B cell (primary cell): Measurements from ENCODE around the gene TEAD3. TPM values are rescaled to one million over a fixed set of nuclear protein-coding genes. Genes with fewer than 3 reads are reported as not detected.

Source experiments
- ATAC-seq: fragments of 200-7000 bp; cut with Tn5 transposase; one replicate; pipeline ENCODE4 v1.10.0; 2021; ENCODE audit warnings: low read depth, mild to moderate bottlenecking, moderate number of reproducible peaks, moderate library complexity
- CTCF ChIA-PET: fragments of 350-600 bp; sonication (Branson Sonifier 250); formaldehyde crosslinking; loops from one replicate; lab custom pipeline; 2021; ENCODE audit warnings: antibody characterized with exemption, inconsistent platforms; lab: Charles Lee
- POLR2A ChIA-PET: fragments of 350-600 bp; sonication (Branson Sonifier 250); formaldehyde crosslinking; loops from one replicate; lab custom pipeline; 2021; ENCODE audit warnings: antibody characterized with exemption; lab: Charles Lee
- DNase-seq: peaks from one replicate; pipeline ENCODE4 v3.0.0; 2013
- H2AFZ ChIP-seq: 2 replicates; pipeline ENCODE4 v1.6.1; 2012; ENCODE audit warnings: mild to moderate bottlenecking, low read depth, low read length; ENCODE audit not compliant: insufficient read depth, poor library complexity, severe bottlenecking
- H3K27ac ChIP-seq, 2 donors: 1 replicate in 1 of 2; 2 replicates in 1 of 2; pipeline ENCODE4 v1.5.1; 2012 to 2013; ENCODE audit warnings: low read length in 2 of 2, mild to moderate bottlenecking in 2 of 2, moderate library complexity in 1 of 2
- H3K27me3 ChIP-seq, 4 experiments: fragments of 200-600 bp in 1 of 4; sonication (generic) in 1 of 4; replicated peaks in 1 of 4; 1 replicate in 2 of 4; 2 replicates in 2 of 4; pipeline versions ENCODE4 v1.6.1 to v1.7.0; 2013 to 2016; ENCODE audit warnings: low read length in 3 of 4, mild to moderate bottlenecking in 2 of 4, mixed read lengths in 1 of 4, moderate library complexity in 1 of 4; ENCODE audit not compliant: insufficient read depth in 4 of 4, control insufficient read depth in 3 of 4; ENCODE audit errors: control extremely low read depth in 1 of 4
- H3K36me3 ChIP-seq, 2 experiments: replicated peaks in 1 of 2; 1 replicate in 1 of 2; 2 replicates in 1 of 2; pipeline versions ENCODE4 v1.6.1 to v1.7.1; 2013; ENCODE audit warnings: low read length in 1 of 2; ENCODE audit not compliant: insufficient read depth in 2 of 2, control insufficient read depth in 1 of 2; ENCODE audit errors: control extremely low read depth in 1 of 2, extremely low read depth in 1 of 2
- H3K4me1 ChIP-seq, 2 donors: fragments of 200-600 bp in 1 of 2; sonication (generic) in 1 of 2; 1 replicate in 1 of 2; 2 replicates in 1 of 2; pipeline versions ENCODE4 v1.5.1 to v1.6.1; 2013 to 2017; ENCODE audit warnings: low read length in 2 of 2; ENCODE audit not compliant: control insufficient read depth in 2 of 2, insufficient read depth in 2 of 2
- H3K4me2 ChIP-seq: replicated peaks from 2 replicates; pipeline ENCODE3; 2012; ENCODE audit warnings: mild to moderate bottlenecking, low read depth, low read length; ENCODE audit not compliant: poor library complexity, severe bottlenecking
- H3K4me3 ChIP-seq, 5 experiments: fragments of 200-600 bp in 1 of 5; sonication (generic) in 1 of 5; 1 replicate in 3 of 5; 2 replicates in 2 of 5; pipeline versions ENCODE4 v1.5.1 to v1.7.0; 2011 to 2016; ENCODE audit warnings: low read length in 4 of 5, mild to moderate bottlenecking in 4 of 5, low read depth in 2 of 5, control low read depth in 1 of 5, moderate library complexity in 1 of 5; ENCODE audit not compliant: insufficient read depth in 1 of 5; ENCODE audit errors: control extremely low read depth in 1 of 5, extremely low read depth in 1 of 5
- H3K79me2 ChIP-seq: fragments of 200-600 bp; sonication (generic); one replicate; pipeline ENCODE4 v1.6.0; 2016; ENCODE audit warnings: low read length; ENCODE audit not compliant: control insufficient read depth, insufficient read depth
- H3K9ac ChIP-seq: fragments of 200-600 bp; sonication (generic); 2 replicates; pipeline ENCODE4 v1.6.1; 2017; ENCODE audit warnings: mild to moderate bottlenecking, low read length, moderate library complexity
- H3K9me3 ChIP-seq, 3 donors: one replicate each; pipeline versions ENCODE4 v1.6.1 to v1.7.1; 2013; ENCODE audit warnings: low read length in 2 of 3; ENCODE audit not compliant: control insufficient read depth in 2 of 3, insufficient read depth in 1 of 3; ENCODE audit errors: control extremely low read depth in 1 of 3
- H4K20me1 ChIP-seq: 2 replicates; pipeline ENCODE4 v1.6.0; 2012; ENCODE audit warnings: mild to moderate bottlenecking, low read length; ENCODE audit not compliant: insufficient read depth, control insufficient read depth, poor library complexity, severe bottlenecking
- H3K27ac Mint-ChIP-seq: one replicate; pipeline ENCODE4 v1.8.0; 2021; ENCODE audit warnings: mixed read lengths
- H3K27me3 Mint-ChIP-seq: one replicate; pipeline ENCODE4 v1.8.0; 2021; ENCODE audit warnings: mixed read lengths
- H3K4me1 Mint-ChIP-seq: one replicate; pipeline ENCODE4 v1.8.0; 2021; ENCODE audit warnings: mixed read lengths
- H3K4me3 Mint-ChIP-seq: one replicate; pipeline ENCODE4 v1.8.0; 2021; ENCODE audit warnings: mixed read lengths
- H3K9me3 Mint-ChIP-seq: one replicate; pipeline ENCODE4 v1.8.0; 2022; ENCODE audit warnings: mixed read lengths; ENCODE audit not compliant: insufficient read depth
- EZH2 ChIP-seq: IDR thresholded peaks from 2 replicates; pipeline ENCODE4 v1.6.1; 2012; ENCODE audit warnings: borderline replicate concordance, low read depth, mild to moderate bottlenecking, moderate library complexity, low read length; ENCODE audit not compliant: insufficient read depth, poor library complexity, severe bottlenecking
- WGBS: methylation state at CpG from one replicate; pipeline ENCODE4 v1.1.5; 2013; ENCODE audit warnings: missing lambda C conversion rate; ENCODE audit not compliant: insufficient coverage; 5-methylcytosine and 5-hydroxymethylcytosine counted together
- intact Hi-C: fragments of 100-400 bp; cut with micrococcal nuclease; formaldehyde crosslinking; loops from one replicate; pipeline ENCODE4 v1.10.0; 2022
- polyA plus RNA-seq: library from polyadenylated mRNA; depleted of rRNA; stranded (reverse); fragments of >200 nt; gene quantifications from 2 replicates; pipeline ENCODE4 v1.2.3, GENCODE V29; 2012
- total RNA-seq, 2 donors: library from RNA; stranded (reverse); fragments of 120-200 nt in 1 of 2; gene quantifications; 1 replicate in 1 of 2; 2 replicates in 1 of 2; pipeline versions ENCODE4 v1.2.3 to v1.2.4, GENCODE V29; 2013 to 2022
- TF ChIP-seq, protein P1 (sequence below): fragments of 200-600 bp; IDR thresholded peaks from one replicate; pipeline ENCODE4 v1.8.0; 2022; ENCODE audit warnings: antibody characterized with exemption, mild to moderate bottlenecking

The TEAD3 gene
- total and polyA plus RNA-seq, 2 donors (not counting 1 experiment from before 2014, with no cell fraction given), result 0.17 TPM; not detected in 1

DNA sequence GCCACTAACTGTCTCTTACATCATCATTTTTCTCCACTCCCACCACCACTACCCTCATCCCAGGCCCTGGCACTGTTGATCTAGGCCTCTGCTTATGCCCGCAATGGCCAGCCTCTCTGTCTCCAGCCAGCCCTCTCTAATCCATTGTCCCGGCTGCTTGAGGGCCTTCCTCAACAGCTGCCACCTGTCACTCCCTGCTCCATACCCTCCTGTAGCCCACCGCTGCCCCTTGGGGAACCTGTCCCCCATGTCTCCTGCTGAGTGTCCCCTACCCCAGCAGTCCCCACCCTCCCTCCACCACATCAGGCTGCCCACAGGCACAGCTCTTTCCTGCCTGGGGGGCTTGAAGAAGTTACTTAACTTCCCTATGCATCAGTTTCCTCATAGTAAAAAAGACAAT, 13.4 kb downstream of the TEAD3 start:
- Histone ChIP-seq H4K20me1 (no peaks in the 10 kb centered on the region), H3K9ac (no peak overlapping the region), H3K36me3 (no peaks in the 10 kb centered on the region), H3K9me3 (no peaks in the 10 kb centered on the region), H3K4me3 (no peak overlapping the region), H3K27ac (no peak overlapping the region), H3K79me2 (no peaks in the 10 kb centered on the region), H3K4me1 (no peaks in the 10 kb centered on the region), H3K27me3 (no peaks in the 10 kb centered on the region), H3K4me2 (no peak overlapping the region), H2AFZ (no peak overlapping the region)
- no peaks in the 10 kb centered on the region for H3K9me3 Mint-ChIP-seq
- no peaks in the 10 kb centered on the region for H3K4me1 Mint-ChIP-seq
- WGBS, result 94% methylated on average over 2 of the region's 3 CpGs
- no peak for ATAC-seq
- no peaks in the 10 kb centered on the region for H3K27me3 Mint-ChIP-seq
- intact Hi-C loops, result no loop called here
- H3K27ac Mint-ChIP-seq, result no peak overlapping the region
- CTCF ChIA-PET, result interaction anchor here (0.6 kb wide), 1 partner anchor 68 kb away, joined by 4 read pairs; no protein-coding TSS in a partner anchor
- H3K4me3 Mint-ChIP-seq, result no peak overlapping the region
- DNase-seq, result no peak
- TF ChIP-seq EZH2, result no peak
- TF ChIP-seq, protein P1, sequence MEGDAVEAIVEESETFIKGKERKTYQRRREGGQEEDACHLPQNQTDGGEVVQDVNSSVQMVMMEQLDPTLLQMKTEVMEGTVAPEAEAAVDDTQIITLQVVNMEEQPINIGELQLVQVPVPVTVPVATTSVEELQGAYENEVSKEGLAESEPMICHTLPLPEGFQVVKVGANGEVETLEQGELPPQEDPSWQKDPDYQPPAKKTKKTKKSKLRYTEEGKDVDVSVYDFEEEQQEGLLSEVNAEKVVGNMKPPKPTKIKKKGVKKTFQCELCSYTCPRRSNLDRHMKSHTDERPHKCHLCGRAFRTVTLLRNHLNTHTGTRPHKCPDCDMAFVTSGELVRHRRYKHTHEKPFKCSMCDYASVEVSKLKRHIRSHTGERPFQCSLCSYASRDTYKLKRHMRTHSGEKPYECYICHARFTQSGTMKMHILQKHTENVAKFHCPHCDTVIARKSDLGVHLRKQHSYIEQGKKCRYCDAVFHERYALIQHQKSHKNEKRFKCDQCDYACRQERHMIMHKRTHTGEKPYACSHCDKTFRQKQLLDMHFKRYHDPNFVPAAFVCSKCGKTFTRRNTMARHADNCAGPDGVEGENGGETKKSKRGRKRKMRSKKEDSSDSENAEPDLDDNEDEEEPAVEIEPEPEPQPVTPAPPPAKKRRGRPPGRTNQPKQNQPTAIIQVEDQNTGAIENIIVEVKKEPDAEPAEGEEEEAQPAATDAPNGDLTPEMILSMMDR, result no peak
- POLR2A ChIA-PET, result no interaction called here

GRCh38 chr6:35483062-35483461, 13.8 kb downstream of the TEAD3 start:
- Mint-ChIP-seq H3K9me3 (no peaks in the 10 kb centered on the region), H3K27ac (no peak overlapping the region), H3K4me3 (no peak overlapping the region), H3K27me3 (no peaks in the 10 kb centered on the region), H3K4me1 (no peaks in the 10 kb centered on the region)
- Histone ChIP-seq H3K4me2 (no peak overlapping the region), H3K27me3 (no peaks in the 10 kb centered on the region), H3K4me1 (no peaks in the 10 kb centered on the region), H3K9me3 (no peaks in the 10 kb centered on the region), H3K27ac (no peak overlapping the region), H3K36me3 (no peaks in the 10 kb centered on the region), H3K4me3 (no peak overlapping the region), H2AFZ (no peak overlapping the region), H3K79me2 (no peaks in the 10 kb centered on the region), H4K20me1 (no peaks in the 10 kb centered on the region), H3K9ac (no peak overlapping the region)
- WGBS, result 96% methylated on average over 4 of the region's 4 CpGs
- no peak for ATAC-seq
- no peak for TF ChIP-seq EZH2
- TF ChIP-seq, protein P1, result no peak
- no peak for DNase-seq
- ChIA-PET CTCF (interaction anchor here (0.6 to 1.4 kb wide), 2 partner anchors 68 to 187 kb away, joined by 3 to 4 read pairs; no protein-coding TSS in a partner anchor), POLR2A (no interaction called here)
- intact Hi-C loops, result no loop called here
